ENCODE measurements around the gene PRICKLE2.

DNA sequence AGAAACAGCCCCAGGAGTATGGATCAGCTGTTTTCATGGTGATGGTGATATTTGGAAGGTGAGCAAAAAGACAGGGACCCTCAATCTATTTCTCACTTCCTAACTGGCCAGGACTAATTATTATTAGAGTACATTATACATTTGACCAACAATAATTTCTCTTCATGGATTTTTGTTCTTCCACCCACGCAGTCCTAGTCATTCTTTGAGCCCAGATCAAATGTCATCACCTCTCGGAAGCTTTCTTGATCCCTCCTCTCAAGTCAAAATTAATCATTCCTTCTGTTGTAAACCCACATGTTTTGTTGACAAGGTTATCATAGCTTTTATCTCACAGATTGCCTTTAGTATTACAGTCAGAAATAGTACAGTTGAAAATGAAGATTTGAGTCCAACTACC, 29.2 kb upstream of the PRICKLE2 start:
- no peak for TF ChIP-seq POLR2A (IDR thresholded peaks at IDR 0.05; ENCODE audit: low read length)
- TF ChIP-seq, protein P1, sequence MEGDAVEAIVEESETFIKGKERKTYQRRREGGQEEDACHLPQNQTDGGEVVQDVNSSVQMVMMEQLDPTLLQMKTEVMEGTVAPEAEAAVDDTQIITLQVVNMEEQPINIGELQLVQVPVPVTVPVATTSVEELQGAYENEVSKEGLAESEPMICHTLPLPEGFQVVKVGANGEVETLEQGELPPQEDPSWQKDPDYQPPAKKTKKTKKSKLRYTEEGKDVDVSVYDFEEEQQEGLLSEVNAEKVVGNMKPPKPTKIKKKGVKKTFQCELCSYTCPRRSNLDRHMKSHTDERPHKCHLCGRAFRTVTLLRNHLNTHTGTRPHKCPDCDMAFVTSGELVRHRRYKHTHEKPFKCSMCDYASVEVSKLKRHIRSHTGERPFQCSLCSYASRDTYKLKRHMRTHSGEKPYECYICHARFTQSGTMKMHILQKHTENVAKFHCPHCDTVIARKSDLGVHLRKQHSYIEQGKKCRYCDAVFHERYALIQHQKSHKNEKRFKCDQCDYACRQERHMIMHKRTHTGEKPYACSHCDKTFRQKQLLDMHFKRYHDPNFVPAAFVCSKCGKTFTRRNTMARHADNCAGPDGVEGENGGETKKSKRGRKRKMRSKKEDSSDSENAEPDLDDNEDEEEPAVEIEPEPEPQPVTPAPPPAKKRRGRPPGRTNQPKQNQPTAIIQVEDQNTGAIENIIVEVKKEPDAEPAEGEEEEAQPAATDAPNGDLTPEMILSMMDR (IDR thresholded peaks at IDR 0.05) = no peak
